Ovary (tissue), 10 donors: Measurements from ENCODE around the gene ATP7A. TPM values are rescaled to one million over a fixed set of nuclear protein-coding genes. Genes with fewer than 3 reads are reported as not detected.
"Not testable (repeated sequence)": the region's sequence is repeated elsewhere in the genome, so short reads cannot be mapped to it uniquely, and the experiment has no call there.

Experiments
- DNase-seq, 5 donors: peaks; one replicate each; pipeline ENCODE4 v3.0.0-alpha.2; 2019 to 2020
- H3K27ac ChIP-seq, 2 donors: fragments of 200-600 bp; one replicate each; pipeline versions ENCODE4 v1.5.1 to v1.8.0; 2019 to 2022
- H3K27me3 ChIP-seq: fragments of 200-600 bp; one replicate; pipeline ENCODE4 v1.8.0; 2022
- H3K36me3 ChIP-seq: fragments of 200-600 bp; sonication (generic); one replicate; pipeline ENCODE4 v1.5.1; 2019
- H3K4me1 ChIP-seq: one replicate; pipeline ENCODE4 v1.8.1; 2013; ENCODE audit warnings: mild to moderate bottlenecking, moderate library complexity; ENCODE audit not compliant: insufficient read depth
- H3K4me3 ChIP-seq: fragments of 200-600 bp; sonication (generic); one replicate; pipeline ENCODE4 v1.5.1; 2017
- H3K9me3 ChIP-seq, 2 donors: fragments of 200-600 bp in 1 of 2; sonication (generic) in 1 of 2; one replicate each; pipeline versions ENCODE4 v1.5.1 to v1.8.1; 2013 to 2019; ENCODE audit warnings: mild to moderate bottlenecking in 1 of 2, moderate library complexity in 1 of 2
- CTCF ChIP-seq, 3 donors: fragments of 450-650 bp in 2 of 3; fragments of 200-600 bp in 1 of 3; IDR thresholded peaks; one replicate each; pipeline versions ENCODE4 v1.5.1 to v1.8.0; 2016 to 2022; ENCODE audit warnings: antibody characterized with exemption in 3 of 3, mild to moderate bottlenecking in 1 of 3
- EP300 ChIP-seq: sonication (generic); formaldehyde crosslinking; IDR thresholded peaks from one replicate; pipeline ENCODE4 v1.6.1; 2017; ENCODE audit warnings: antibody characterized with exemption
- POLR2A ChIP-seq: fragments of 450-650 bp; IDR thresholded peaks from one replicate; pipeline ENCODE4 v1.6.1; 2017; ENCODE audit warnings: antibody characterized with exemption, mild to moderate bottlenecking, moderate library complexity
- WGBS, 3 donors: extraction: QIAGEN DNeasy Blood & Tissue Kit in 1 of 3; methylation state at CpG; one replicate each; pipeline versions ENCODE4 v1.1.5 to v1.1.7; 2013 to 2017; 5-methylcytosine and 5-hydroxymethylcytosine counted together
- intact Hi-C, 4 donors: fragments of 100-400 bp; cut with DNase I; formaldehyde crosslinking; loops; one replicate each; pipeline versions ENCODE4 v1.11.0 to v1.15.1; 2022 to 2023
- long read RNA-seq, 3 donors: library from polyadenylated mRNA in 2 of 3; unstranded in 2 of 3; transcript quantifications; one replicate each; pipeline ENCODE4 v2.0.0 and lab custom pipeline, GENCODE V29; 2021 to 2026
- polyA plus RNA-seq, 2 donors: library from polyadenylated mRNA; stranded (reverse); fragments of 200-250 nt in 1 of 2; fragments of 350-450 nt in 1 of 2; fragmentation: Illumina TruSeq in 1 of 2; extraction: RNeasy Lipid Tissue Mini Kit (QIAGEN cat#74804) in 1 of 2; gene quantifications; one replicate each; pipeline ENCODE4 v1.2.3, GENCODE V29; 2013 to 2014
- total RNA-seq, 7 donors: library from RNA; depleted of rRNA in 2 of 7; stranded (reverse); fragments of >200 nt in 2 of 7; fragmentation: NEBNext Ultra II Directional in 3 of 7; extraction: Animal tissue kit (Norgen Biotek cat#: 25700) in 3 of 7; gene quantifications; one replicate each; pipeline versions ENCODE4 v1.1.0 to v1.2.4, GENCODE V29; 2016 to 2023
- donor health status: DM: no; HTN: no; CAD: no; lungs with moderate emphysema.
- donor health status: DM: no; HTN: no; CAD: no.
- donor health status: Bipolar disorder and iron deficiency.
- donor health status: DM: yes; HTN: yes; CAD: no.
- donor health status: DM: no; HTN: no; CAD: no.
- donor health status: DM: yes; HTN: yes; CAD: no.

Gene ATP7A
- 10 to 100 TPM in 6 of 7 donors, 1 to 10 TPM in 1; 8.2 to 11.2 (median 10.3) TPM for total RNA-seq
- polyA plus RNA-seq = 1 to 10 TPM; 2.3 to 5.1 TPM
- long read RNA-seq, donor 1, partial matches to known transcripts = 1 of 3 reads
- long read RNA-seq, donor 1, other reads (novel, unspliced or antisense) = 2 of 3 reads
- long read RNA-seq, donor 2, full-length matches to known transcripts = 1 of 1 reads
- long read RNA-seq, donor 2, partial matches to known transcripts = 0 of 1 reads
- long read RNA-seq, donor 2, other reads (novel, unspliced or antisense) = 0 of 1 reads
- long read RNA-seq, donor 3, full-length matches to known transcripts = 1 of 2 reads
- long read RNA-seq, donor 3, partial matches to known transcripts = 1 of 2 reads
- long read RNA-seq, donor 3, other reads (novel, unspliced or antisense) = 0 of 2 reads

GRCh38 chrX:77910108-77910840 lies at the start of gene ATP7A:
Gene ATP7A, plus strand, starts transcription at chrX:77910693. Its CDS starts 60,949 bp downstream, at chrX:77971642.
- H3K4me3 ChIP-seq = peak within 1 kb of the TSS; percentile 58
- TF ChIP-seq POLR2A (no peak), CTCF (IDR thresholded peaks at IDR 0.05) (peak in 2 of 3 donors; percentile 28 to 34), EP300 (no peak)
- no peaks in the 10 kb centered on the region for H3K9me3 ChIP-seq
- DNase-seq = peak; percentile 84 to 88 (median 87)
- no peaks in the 10 kb centered on the region for H3K4me1 ChIP-seq
- 27 to 37% (median 34%) methylated on average over 36 of the region's 36 CpGs for WGBS, 3 donors
- peak within 1 kb of the TSS in 1 of 2 donors; percentile 47 for H3K27ac ChIP-seq
- no peaks in the 10 kb centered on the region for H3K36me3 ChIP-seq
- no peaks in the 10 kb centered on the region for H3K27me3 ChIP-seq
- intact Hi-C loops = no loop called here

GRCh38 chrX:77875372-77875771 lies 35.1 kb upstream of the ATP7A start:
- Histone ChIP-seq H3K4me1 (no peaks in the 10 kb centered on the region), H3K9me3 (no peaks in the 10 kb centered on the region), H3K27me3 (no peaks in the 10 kb centered on the region), H3K27ac (no peak overlapping the region), H3K36me3 (no peaks in the 10 kb centered on the region), H3K4me3 (no peak overlapping the region)
- intact Hi-C loops = no loop called here
- TF ChIP-seq EP300 (no peak), CTCF (IDR thresholded peaks at IDR 0.05) (no peak), POLR2A (no peak)
- DNase-seq = no peak
- WGBS, 3 donors = 87 to 92% (median 90%) methylated on average over 8 of the region's 8 CpGs

- H3K9me3 ChIP-seq, H3K36me3 ChIP-seq, intact Hi-C loops, H3K4me1 ChIP-seq, H3K27ac ChIP-seq, DNase-seq, H3K27me3 ChIP-seq, H3K4me3 ChIP-seq: not testable (repeated sequence)
- 85 to 90% (median 87%) methylated on average over 4 of the region's 4 CpGs for WGBS, 3 donors
Observed at GRCh38 chrX:77881418-77881817, 29.1 kb upstream of the ATP7A start.

- DNase-seq = no peak
- no peaks in the 10 kb centered on the region for H3K27me3 ChIP-seq
- intact Hi-C loops = no loop called here
- no peaks in the 10 kb centered on the region for H3K36me3 ChIP-seq
- TF ChIP-seq POLR2A (no peak), EP300 (no peak), CTCF (IDR thresholded peaks at IDR 0.05) (no peak)
- H3K4me1 ChIP-seq = no peaks in the 10 kb centered on the region
- 77 to 84% (median 81%) methylated on average over 2 of the region's 2 CpGs for WGBS, 3 donors
- no peak overlapping the region for H3K4me3 ChIP-seq
- H3K27ac ChIP-seq = no peak overlapping the region
- no peaks in the 10 kb centered on the region for H3K9me3 ChIP-seq
Observed at GRCh38 chrX:77892887-77893286, 17.6 kb upstream of the ATP7A start.

- TF ChIP-seq EP300 = no peak
- no peak for TF ChIP-seq CTCF (IDR thresholded peaks at IDR 0.05)
- TF ChIP-seq POLR2A = no peak
- no peaks in the 10 kb centered on the region for H3K36me3 ChIP-seq
- no peaks in the 10 kb centered on the region for H3K4me1 ChIP-seq
- no peak overlapping the region for H3K27ac ChIP-seq
- DNase-seq = no peak
- intact Hi-C loops = no loop called here
- no peaks in the 10 kb centered on the region for H3K9me3 ChIP-seq
- 65 to 76% (median 67%) methylated on average over 10 of the region's 10 CpGs for WGBS, 3 donors
- no peaks in the 10 kb centered on the region for H3K27me3 ChIP-seq
- H3K4me3 ChIP-seq = no peak overlapping the region
Observed at GRCh38 chrX:77893713-77894112, 16.8 kb upstream of the ATP7A start.
